Common myeloid progenitor, CD34-positive (primary cell): ENCODE results near the gene ERMN.

ENCODE experiments used
- CTCF ChIA-PET: fragments of 350-600 bp; sonication (Branson Sonifier 250); formaldehyde crosslinking; loops from one replicate; lab custom pipeline; 2021; ENCODE audit warnings: antibody characterized with exemption; lab: Charles Lee
- POLR2A ChIA-PET: fragments of 350-600 bp; sonication (Branson Sonifier 250); formaldehyde crosslinking; loops from one replicate; lab custom pipeline; 2021; ENCODE audit warnings: antibody characterized with exemption; lab: Charles Lee
- DNase-seq, 3 donors: peaks; one replicate each; pipeline versions ENCODE4 v3.0.0 to v3.0.0-alpha.2; 2013
- H3K27ac ChIP-seq, 2 experiments: 1 replicate in 1 of 2; 2 replicates in 1 of 2; pipeline ENCODE4 v1.7.0; 2013; ENCODE audit warnings: inconsistent platforms in 2 of 2, low read length in 2 of 2, mild to moderate bottlenecking in 2 of 2, low read depth in 1 of 2, moderate library complexity in 1 of 2; ENCODE audit not compliant: severe bottlenecking in 2 of 2, insufficient read depth in 1 of 2, poor library complexity in 1 of 2
- H3K27me3 ChIP-seq, 5 experiments: replicated peaks in 2 of 5; 1 replicate in 3 of 5; 2 replicates in 2 of 5; pipeline versions ENCODE4 v1.6.1 to v1.7.0; 2013; ENCODE audit warnings: low read length in 4 of 5, mild to moderate bottlenecking in 2 of 5, moderate library complexity in 2 of 5, inconsistent platforms in 1 of 5; ENCODE audit not compliant: insufficient read depth in 5 of 5, control insufficient read depth in 4 of 5
- H3K36me3 ChIP-seq, 4 experiments: 1 replicate in 2 of 4; 2 replicates in 2 of 4; pipeline versions ENCODE4 v1.6.1 to v1.7.0; 2013; ENCODE audit warnings: low read length in 3 of 4, control low read depth in 1 of 4, mild to moderate bottlenecking in 1 of 4; ENCODE audit not compliant: control insufficient read depth in 4 of 4, insufficient read depth in 4 of 4
- H3K4me1 ChIP-seq, 4 experiments: 1 replicate in 3 of 4; 2 replicates in 1 of 4; pipeline versions ENCODE4 v1.6.1 to v1.7.1; 2013; ENCODE audit warnings: low read length in 3 of 4, mild to moderate bottlenecking in 3 of 4, control low read depth in 1 of 4, inconsistent platforms in 1 of 4, moderate library complexity in 1 of 4; ENCODE audit not compliant: control insufficient read depth in 4 of 4, insufficient read depth in 4 of 4; ENCODE audit errors: control extremely low read depth in 1 of 4
- H3K4me3 ChIP-seq, 7 experiments: 1 replicate in 4 of 7; 2 replicates in 3 of 7; pipeline versions ENCODE4 v1.5.1 to v1.7.0; 2013; ENCODE audit warnings: mild to moderate bottlenecking in 7 of 7, low read length in 6 of 7, moderate library complexity in 6 of 7, inconsistent platforms in 2 of 7, low read depth in 2 of 7, control low read depth in 1 of 7; ENCODE audit not compliant: insufficient read depth in 4 of 7, control insufficient read depth in 1 of 7; ENCODE audit errors: extremely low read depth in 1 of 7
- H3K9me3 ChIP-seq, 5 experiments: 1 replicate in 4 of 5; 2 replicates in 1 of 5; pipeline versions ENCODE4 v1.6.1 to v1.7.1; 2013; ENCODE audit warnings: low read length in 4 of 5, mild to moderate bottlenecking in 2 of 5, inconsistent platforms in 1 of 5, low read depth in 1 of 5, moderate library complexity in 1 of 5; ENCODE audit not compliant: control insufficient read depth in 4 of 5, insufficient read depth in 2 of 5; ENCODE audit errors: control extremely low read depth in 1 of 5
- WGBS: methylation state at CpG from one replicate; pipeline ENCODE4 v1.1.5; 2013; ENCODE audit not compliant: insufficient coverage; 5-methylcytosine and 5-hydroxymethylcytosine counted together

Gene ERMN

GRCh38 chr2:157312866-157313486 lies 12.6 kb downstream of the ERMN start:
- H3K4me1 ChIP-seq: no peaks in the 10 kb centered on the region
- no peaks in the 10 kb centered on the region for H3K9me3 ChIP-seq
- no peak for DNase-seq
- CTCF ChIA-PET: interaction anchor here (1.5 kb wide), 1 partner anchor 14 kb away, joined by 6 read pairs; no protein-coding TSS in a partner anchor
- POLR2A ChIA-PET: no interaction called here
- no CpG with 5 or more reads among the region's 1 CpG for WGBS
- no peak overlapping the region for H3K27ac ChIP-seq
- no peaks in the 10 kb centered on the region for H3K27me3 ChIP-seq
- no peak overlapping the region for H3K4me3 ChIP-seq
- no peaks in the 10 kb centered on the region for H3K36me3 ChIP-seq

DNA sequence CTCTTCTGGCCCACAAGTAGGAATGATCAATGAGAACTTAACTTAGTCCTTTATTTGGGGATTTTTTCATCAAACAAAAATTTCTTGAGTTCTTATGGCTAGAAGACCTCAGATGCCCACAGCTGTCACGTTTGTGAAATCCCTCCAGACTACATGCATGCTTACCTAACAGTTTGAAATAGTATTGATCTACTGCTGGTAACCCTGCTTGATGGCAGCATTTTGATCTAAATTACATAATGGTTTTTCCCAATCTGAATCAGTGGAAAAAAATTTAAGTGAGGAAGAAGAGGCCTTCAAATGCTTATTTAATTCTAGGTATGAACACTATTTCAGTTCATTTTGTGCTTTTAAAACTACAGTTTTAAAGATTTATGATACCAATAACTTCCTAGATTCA lies 13.9 kb downstream of the ERMN start:
- H3K36me3 ChIP-seq: no peaks in the 10 kb centered on the region
- peaks cover 0 to 8% (median under 1%) of the 10 kb centered on the region in 4 experiments for H3K4me1 ChIP-seq
- POLR2A ChIA-PET: no interaction called here
- H3K9me3 ChIP-seq: no peaks in the 10 kb centered on the region
- no peak for DNase-seq
- no peaks in the 10 kb centered on the region for H3K27me3 ChIP-seq
- H3K4me3 ChIP-seq: no peak overlapping the region
- CTCF ChIA-PET: interaction anchor here (1.1 to 2.6 kb wide), 3 partner anchors 9 to 282 kb away, joined by 3 to 11 read pairs (median 7); partner anchors contain the start of gene ERMN
- WGBS: no CpG with 5 or more reads among the region's 1 CpG
- H3K27ac ChIP-seq: no peak overlapping the region

DNA sequence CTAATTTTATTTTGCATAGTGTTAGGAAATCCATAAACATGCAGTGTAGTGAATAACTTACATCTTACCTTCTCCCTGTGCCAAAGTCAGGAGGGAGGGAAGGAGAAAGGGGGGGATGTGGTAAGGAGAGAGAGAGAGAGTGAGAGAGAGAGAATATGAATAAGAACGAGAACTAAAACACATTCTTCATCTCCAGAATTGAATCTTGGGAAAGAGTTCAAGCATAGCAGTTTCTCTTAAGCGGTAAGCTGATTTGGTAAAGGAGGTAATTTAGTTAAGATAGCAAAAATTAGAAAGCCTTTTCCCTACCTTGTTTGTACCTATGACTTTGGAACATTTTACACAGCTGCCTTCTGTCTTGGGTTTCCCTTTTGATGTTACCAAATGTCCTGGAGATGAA lies 15.7 kb downstream of the ERMN start:
- Histone ChIP-seq H3K9me3 (no peaks in the 10 kb centered on the region), H3K36me3 (no peaks in the 10 kb centered on the region), H3K27me3 (no peaks in the 10 kb centered on the region), H3K27ac (no peak overlapping the region), H3K4me1 (peaks cover 0 to 8% (median 3%) of the 10 kb centered on the region in 4 experiments), H3K4me3 (no peak overlapping the region)
- ChIA-PET CTCF (interaction anchor here (1.0 to 2.6 kb wide), 3 partner anchors 15 to 318 kb away, joined by 3 to 11 read pairs (median 3); partner anchors contain the start of gene ERMN), POLR2A (no interaction called here)
- DNase-seq: no peak
- WGBS: 100% methylated on average over 1 of the region's 2 CpGs

DNA sequence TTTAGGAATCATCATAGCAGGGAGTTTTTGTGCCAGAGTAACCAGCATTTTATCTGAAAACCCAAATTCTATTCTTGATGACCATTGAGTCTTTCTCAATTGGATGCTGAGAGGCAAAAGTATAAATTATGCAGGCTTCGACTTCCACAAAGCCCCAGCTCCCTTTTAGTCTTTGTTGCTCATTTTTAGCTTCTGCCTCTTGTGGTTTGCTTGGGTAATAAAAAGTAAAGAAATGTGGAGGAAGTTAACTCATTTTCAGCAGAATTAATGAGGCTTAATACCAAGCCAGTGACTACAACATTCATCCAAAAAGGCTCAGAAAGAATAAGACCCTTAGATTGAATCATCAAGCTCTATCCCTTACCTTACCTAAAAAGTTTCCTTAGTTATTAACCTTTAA lies 18.6 kb downstream of the ERMN start:
- Histone ChIP-seq H3K27me3 (no peaks in the 10 kb centered on the region), H3K9me3 (no peaks in the 10 kb centered on the region), H3K4me3 (no peak overlapping the region), H3K36me3 (no peaks in the 10 kb centered on the region), H3K4me1 (peaks cover 0 to 9% (median 3%) of the 10 kb centered on the region in 4 experiments), H3K27ac (no peak overlapping the region)
- ChIA-PET CTCF (interaction anchor here (0.7 to 9.2 kb wide), 5 partner anchors 10 to 320 kb away, joined by 3 to 91 read pairs (median 4); partner anchors contain the start of gene ERMN), POLR2A (no interaction called here)
- WGBS: no CpG with 5 or more reads among the region's 1 CpG
- DNase-seq: peak; percentile 22 to 68 (median 60)

DNA sequence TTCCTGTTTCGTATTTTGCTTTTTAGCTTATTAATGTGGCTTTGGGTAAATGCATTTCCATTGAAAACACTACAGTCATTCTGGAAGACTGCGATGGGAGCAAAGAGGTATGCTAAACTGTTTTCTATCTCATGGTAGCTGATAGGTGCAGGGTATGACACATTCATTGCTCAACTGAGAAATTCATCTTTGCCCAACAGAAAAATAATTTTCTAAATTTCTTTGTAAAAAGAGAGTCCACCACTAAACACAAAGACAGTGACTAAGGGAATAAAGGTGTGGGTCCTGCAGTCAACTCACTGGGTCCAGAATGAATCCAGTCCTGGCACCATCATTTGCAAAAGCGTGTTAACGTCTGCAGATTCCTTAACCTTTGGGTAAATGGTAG lies 19.9 kb downstream of the ERMN start:
- Histone ChIP-seq H3K4me3 (no peak overlapping the region), H3K4me1 (peaks cover 0 to 9% (median 3%) of the 10 kb centered on the region in 4 experiments), H3K9me3 (no peaks in the 10 kb centered on the region), H3K27me3 (no peaks in the 10 kb centered on the region), H3K27ac (no peak overlapping the region), H3K36me3 (no peaks in the 10 kb centered on the region)
- WGBS: 100% methylated on average over 2 of the region's 4 CpGs
- no peak for DNase-seq
- ChIA-PET CTCF (interaction anchor here (0.9 to 9.2 kb wide), 10 partner anchors 10 to 293 kb away, joined by 3 to 91 read pairs (median 5); partner anchors contain the start of gene ERMN), POLR2A (no interaction called here)

DNA sequence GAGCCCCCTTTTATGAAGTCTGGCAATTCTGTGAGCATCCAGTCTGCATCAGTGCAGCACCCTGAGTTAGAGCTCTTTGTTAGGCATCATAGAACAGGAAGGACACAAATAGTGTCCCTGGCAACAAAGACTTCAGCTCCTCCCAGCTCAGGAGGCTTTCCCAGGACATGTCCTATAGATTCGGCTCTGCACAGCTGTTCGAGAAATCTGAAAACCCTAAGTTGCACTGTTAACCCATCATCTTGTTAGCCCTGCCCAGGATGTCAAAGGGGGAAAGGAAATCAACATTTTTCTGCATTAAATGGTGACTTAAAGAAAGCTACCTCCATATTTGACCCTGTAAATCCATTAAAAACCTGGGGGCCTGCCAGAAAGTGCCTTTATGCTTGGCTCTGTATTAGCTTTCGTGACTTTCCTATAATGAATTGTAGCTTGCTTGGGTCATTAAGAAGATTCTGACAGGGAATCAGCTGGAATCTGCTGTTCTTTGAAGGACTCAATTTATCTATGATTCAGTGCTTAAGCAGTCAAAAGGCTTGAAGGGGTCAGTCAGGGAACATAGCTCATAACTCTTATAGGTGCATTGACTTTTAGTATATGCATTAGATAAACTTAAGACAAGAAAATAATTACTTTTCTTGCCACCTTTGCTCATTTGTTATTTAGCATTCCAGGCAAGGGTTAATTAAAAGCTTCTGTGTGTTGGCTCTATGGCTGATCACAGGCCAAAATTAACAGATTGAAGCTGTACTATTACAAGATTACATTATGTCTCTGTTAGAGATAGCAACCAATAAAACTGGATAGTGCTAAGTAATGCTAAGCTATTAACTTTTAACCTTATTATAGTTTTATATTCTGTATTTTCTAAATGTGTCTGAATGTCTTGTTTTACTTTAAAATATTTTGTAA lies 20.6 kb downstream of the ERMN start:
- no peak for DNase-seq
- Histone ChIP-seq H3K4me1 (peaks cover 0 to 9% (median 3%) of the 10 kb centered on the region in 4 experiments), H3K27me3 (peaks cover 0 to 2% (median 0%) of the 10 kb centered on the region in 5 experiments), H3K36me3 (no peaks in the 10 kb centered on the region), H3K27ac (no peak overlapping the region), H3K9me3 (no peaks in the 10 kb centered on the region), H3K4me3 (no peak overlapping the region)
- WGBS: 92% methylated on average over 2 of the region's 3 CpGs
- CTCF ChIA-PET: interaction anchor here (0.9 to 9.2 kb wide), 15 partner anchors 9 to 297 kb away, joined by 3 to 91 read pairs (median 5); partner anchors contain the start of gene ERMN
- POLR2A ChIA-PET: no interaction called here
